ENCODE measurements around the gene RINL.
"Not testable (repeated sequence)": the region's sequence is repeated elsewhere in the genome, so short reads cannot be mapped to it uniquely, and the experiment has no call there.

RINL gene

GRCh38 chr19:38862321-38863059 lies 15.6 kb downstream of the RINL start:
- peak overlapping the region; percentile 45 for H3K4me2 ChIP-seq
- no peaks in the 10 kb centered on the region for H3K36me3 ChIP-seq
- 0 out of 2 replicates have a peak overlapping the region, but pooled peaks have one; percentile 37 for H3K27ac ChIP-seq
- peaks cover 96% of the 10 kb centered on the region for H3K4me1 ChIP-seq
- no peak overlapping the region; the same call in 1 of the 2 replicates for H3K9ac ChIP-seq
- no peaks in the 10 kb centered on the region for H3K27me3 ChIP-seq
- no peak for TF ChIP-seq Cebpa-rat (IDR thresholded peaks at IDR 0.05)
- H3K4me3 ChIP-seq = no peak overlapping the region
- H4K20me1 ChIP-seq = no peaks in the 10 kb centered on the region
- H3K9me3 ChIP-seq = no peaks in the 10 kb centered on the region

GRCh38 chr19:38861368-38861767 lies 16.7 kb downstream of the RINL start:
- Histone ChIP-seq H3K9ac (no peak overlapping the region), H3K4me2 (no peak overlapping the region), H3K4me1 (peaks cover 96% of the 10 kb centered on the region), H4K20me1 (no peaks in the 10 kb centered on the region), H3K27ac (no peak overlapping the region), H3K36me3 (no peaks in the 10 kb centered on the region), H3K4me3 (no peak overlapping the region), H3K9me3 (0 out of 2 replicates have a peak, but pooled peaks cover 2% of the 10 kb centered on the region), H3K27me3 (no peaks in the 10 kb centered on the region)
- no peak for TF ChIP-seq Cebpa-rat (IDR thresholded peaks at IDR 0.05)

- Histone ChIP-seq H3K27ac (peak overlapping the region; percentile 38; the same call in 1 of the 2 replicates), H3K4me1 (peaks cover 82% of the 10 kb centered on the region), H3K4me2 (peak overlapping the region; percentile 88)
- not testable (repeated sequence) for H3K36me3 ChIP-seq, H4K20me1 ChIP-seq, H3K9me3 ChIP-seq, H3K27me3 ChIP-seq, H3K4me3 ChIP-seq, H3K9ac ChIP-seq
Observed at GRCh38 chr19:38859631-38860204, 18.4 kb downstream of the RINL start.

- no peak overlapping the region for H3K9ac ChIP-seq
Observed at GRCh38 chr19:38856813-38857212, 21.3 kb downstream of the RINL start.

GRCh38 chr19:38855751-38856150 lies 22.3 kb downstream of the RINL start:
- H3K27ac ChIP-seq, H3K4me2 ChIP-seq, H3K4me3 ChIP-seq, H3K27me3 ChIP-seq, H3K9me3 ChIP-seq, H3K36me3 ChIP-seq, H4K20me1 ChIP-seq, H3K9ac ChIP-seq: not testable (repeated sequence)
- peaks cover 74% of the 10 kb centered on the region for H3K4me1 ChIP-seq

More at GRCh38 chr19:38856813-38857212, 21.3 kb downstream of the RINL start:
- Histone ChIP-seq H3K9me3 (peaks cover 7% of the 10 kb centered on the region; the same call in 1 of the 2 replicates), H3K36me3 (no peaks in the 10 kb centered on the region), H3K4me3 (peak overlapping the region; percentile 18; the same call in 1 of the 2 replicates), H3K27me3 (no peaks in the 10 kb centered on the region), H3K4me2 (peak overlapping the region; percentile 88), H3K27ac (peak overlapping the region; percentile 33; the same call in 1 of the 2 replicates), H4K20me1 (no peaks in the 10 kb centered on the region), H3K4me1 (peaks cover 73% of the 10 kb centered on the region)
- TF ChIP-seq Cebpa-rat (IDR thresholded peaks at IDR 0.05) = no peak

GRCh38 chr19:38854961-38855360 lies 23.1 kb downstream of the RINL start:
- not testable (repeated sequence) for H3K9ac ChIP-seq, H3K36me3 ChIP-seq, H3K27me3 ChIP-seq, H3K4me3 ChIP-seq, H3K4me2 ChIP-seq, H3K27ac ChIP-seq, H3K9me3 ChIP-seq, H4K20me1 ChIP-seq
- peaks cover 67% of the 10 kb centered on the region for H3K4me1 ChIP-seq

GRCh38 chr19:38853214-38853613 lies 24.9 kb downstream of the RINL start:
- Histone ChIP-seq H3K36me3 (peaks cover 6% of the 10 kb centered on the region), H3K4me1 (peaks cover 55% of the 10 kb centered on the region), H3K27ac (peak overlapping the region; percentile 93), H3K27me3 (no peaks in the 10 kb centered on the region), H3K9ac (peak overlapping the region; percentile 91), H3K4me3 (peak overlapping the region; percentile 81; the same call in 1 of the 2 replicates), H3K9me3 (peaks cover 7% of the 10 kb centered on the region; the same call in 1 of the 2 replicates), H4K20me1 (peaks cover 10% of the 10 kb centered on the region), H3K4me2 (peak overlapping the region; percentile 87)
- no peak for TF ChIP-seq Cebpa-rat (IDR thresholded peaks at IDR 0.05)

- Histone ChIP-seq H4K20me1 (peaks cover 18% of the 10 kb centered on the region), H3K4me3 (peak overlapping the region; percentile 81), H3K36me3 (peaks cover 14% of the 10 kb centered on the region), H3K27me3 (no peaks in the 10 kb centered on the region), H3K4me1 (peaks cover 55% of the 10 kb centered on the region), H3K9ac (peak overlapping the region; percentile 91), H3K4me2 (peak overlapping the region; percentile 87), H3K9me3 (peaks cover 7% of the 10 kb centered on the region; the same call in 1 of the 2 replicates), H3K27ac (peak overlapping the region; percentile 93)
- TF ChIP-seq Cebpa-rat (IDR thresholded peaks at IDR 0.05) = no peak
Observed at GRCh38 chr19:38852231-38853044, 25.6 kb downstream of the RINL start.

- peak overlapping the region; percentile 98 for H3K4me2 ChIP-seq
- peaks cover 21% of the 10 kb centered on the region for H3K36me3 ChIP-seq
- peak overlapping the region; percentile 81 for H3K4me3 ChIP-seq
- TF ChIP-seq Cebpa-rat (IDR thresholded peaks at IDR 0.05) = no peak
- H3K9ac ChIP-seq = peak overlapping the region; percentile 91
- peaks cover 55% of the 10 kb centered on the region for H3K4me1 ChIP-seq
- H3K27ac ChIP-seq = peak overlapping the region; percentile 93
- no peaks in the 10 kb centered on the region for H3K27me3 ChIP-seq
- H4K20me1 ChIP-seq = peaks cover 25% of the 10 kb centered on the region
- H3K9me3 ChIP-seq = peaks cover 7% of the 10 kb centered on the region; the same call in 1 of the 2 replicates
Observed at GRCh38 chr19:38851622-38852230, 26.3 kb downstream of the RINL start.
